Common myeloid progenitor, CD34-positive (primary cell): ENCODE results near the gene EIF3B.

ENCODE experiments used
- CTCF ChIA-PET: fragments of 350-600 bp; sonication (Branson Sonifier 250); formaldehyde crosslinking; loops from one replicate; lab custom pipeline; 2021; ENCODE audit warnings: antibody characterized with exemption; lab: Charles Lee
- POLR2A ChIA-PET: fragments of 350-600 bp; sonication (Branson Sonifier 250); formaldehyde crosslinking; loops from one replicate; lab custom pipeline; 2021; ENCODE audit warnings: antibody characterized with exemption; lab: Charles Lee
- DNase-seq, 3 donors: peaks; one replicate each; pipeline versions ENCODE4 v3.0.0 to v3.0.0-alpha.2; 2013
- H3K27ac ChIP-seq, 2 experiments: 1 replicate in 1 of 2; 2 replicates in 1 of 2; pipeline ENCODE4 v1.7.0; 2013; ENCODE audit warnings: inconsistent platforms in 2 of 2, low read length in 2 of 2, mild to moderate bottlenecking in 2 of 2, low read depth in 1 of 2, moderate library complexity in 1 of 2; ENCODE audit not compliant: severe bottlenecking in 2 of 2, insufficient read depth in 1 of 2, poor library complexity in 1 of 2
- H3K27me3 ChIP-seq, 5 experiments: replicated peaks in 2 of 5; 1 replicate in 3 of 5; 2 replicates in 2 of 5; pipeline versions ENCODE4 v1.6.1 to v1.7.0; 2013; ENCODE audit warnings: low read length in 4 of 5, mild to moderate bottlenecking in 2 of 5, moderate library complexity in 2 of 5, inconsistent platforms in 1 of 5; ENCODE audit not compliant: insufficient read depth in 5 of 5, control insufficient read depth in 4 of 5
- H3K36me3 ChIP-seq, 4 experiments: 1 replicate in 2 of 4; 2 replicates in 2 of 4; pipeline versions ENCODE4 v1.6.1 to v1.7.0; 2013; ENCODE audit warnings: low read length in 3 of 4, control low read depth in 1 of 4, mild to moderate bottlenecking in 1 of 4; ENCODE audit not compliant: control insufficient read depth in 4 of 4, insufficient read depth in 4 of 4
- H3K4me1 ChIP-seq, 4 experiments: 1 replicate in 3 of 4; 2 replicates in 1 of 4; pipeline versions ENCODE4 v1.6.1 to v1.7.1; 2013; ENCODE audit warnings: low read length in 3 of 4, mild to moderate bottlenecking in 3 of 4, control low read depth in 1 of 4, inconsistent platforms in 1 of 4, moderate library complexity in 1 of 4; ENCODE audit not compliant: control insufficient read depth in 4 of 4, insufficient read depth in 4 of 4; ENCODE audit errors: control extremely low read depth in 1 of 4
- H3K4me3 ChIP-seq, 7 experiments: 1 replicate in 4 of 7; 2 replicates in 3 of 7; pipeline versions ENCODE4 v1.5.1 to v1.7.0; 2013; ENCODE audit warnings: mild to moderate bottlenecking in 7 of 7, low read length in 6 of 7, moderate library complexity in 6 of 7, inconsistent platforms in 2 of 7, low read depth in 2 of 7, control low read depth in 1 of 7; ENCODE audit not compliant: insufficient read depth in 4 of 7, control insufficient read depth in 1 of 7; ENCODE audit errors: extremely low read depth in 1 of 7
- H3K9me3 ChIP-seq, 5 experiments: 1 replicate in 4 of 5; 2 replicates in 1 of 5; pipeline versions ENCODE4 v1.6.1 to v1.7.1; 2013; ENCODE audit warnings: low read length in 4 of 5, mild to moderate bottlenecking in 2 of 5, inconsistent platforms in 1 of 5, low read depth in 1 of 5, moderate library complexity in 1 of 5; ENCODE audit not compliant: control insufficient read depth in 4 of 5, insufficient read depth in 2 of 5; ENCODE audit errors: control extremely low read depth in 1 of 5
- WGBS: methylation state at CpG from one replicate; pipeline ENCODE4 v1.1.5; 2013; ENCODE audit not compliant: insufficient coverage; 5-methylcytosine and 5-hydroxymethylcytosine counted together

Gene EIF3B

GRCh38 chr7:2355705-2356008 is 1.0 kb downstream of the EIF3B start:
- DNase-seq, result no peak
- POLR2A ChIA-PET, result no interaction called here
- H3K36me3 ChIP-seq, result peaks cover 4 to 41% (median 12%) of the 10 kb centered on the region in 4 experiments
- H3K4me3 ChIP-seq, result peak overlapping the region; percentile 84 to 97 (median 90)
- no peaks in the 10 kb centered on the region for H3K27me3 ChIP-seq
- WGBS, result 13% methylated on average over 5 of the region's 9 CpGs
- H3K9me3 ChIP-seq, result no peaks in the 10 kb centered on the region
- peak overlapping the region; percentile 100 for H3K27ac ChIP-seq
- H3K4me1 ChIP-seq, result peaks cover 11 to 45% (median 32%) of the 10 kb centered on the region in 4 experiments
- CTCF ChIA-PET, result interaction anchor here (0.6 to 2.1 kb wide), 7 partner anchors 8 to 99 kb away, joined by 3 to 5 read pairs (median 4); no protein-coding TSS in a partner anchor

DNA sequence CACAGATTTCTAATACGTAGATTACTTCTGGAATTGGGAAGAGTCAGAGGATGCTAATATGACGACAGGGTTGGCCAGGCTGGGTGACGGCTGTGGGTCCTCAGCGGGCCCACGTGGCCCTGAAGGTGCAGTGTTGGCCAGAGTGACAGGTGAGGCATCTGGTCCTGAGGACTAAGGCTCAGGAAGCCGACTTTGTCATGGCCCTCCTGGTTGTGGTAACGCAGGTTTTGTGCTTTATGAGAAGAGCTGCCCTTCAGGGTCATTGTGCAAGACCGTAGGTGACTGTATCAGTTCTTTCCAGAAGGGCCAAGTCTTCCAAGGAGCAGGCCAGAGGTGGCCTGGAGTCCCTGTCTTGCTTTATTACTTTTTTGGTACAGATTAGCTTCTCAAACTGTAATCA is 2.5 kb downstream of the EIF3B start:
- 93% methylated on average over 8 of the region's 8 CpGs for WGBS

DNA sequence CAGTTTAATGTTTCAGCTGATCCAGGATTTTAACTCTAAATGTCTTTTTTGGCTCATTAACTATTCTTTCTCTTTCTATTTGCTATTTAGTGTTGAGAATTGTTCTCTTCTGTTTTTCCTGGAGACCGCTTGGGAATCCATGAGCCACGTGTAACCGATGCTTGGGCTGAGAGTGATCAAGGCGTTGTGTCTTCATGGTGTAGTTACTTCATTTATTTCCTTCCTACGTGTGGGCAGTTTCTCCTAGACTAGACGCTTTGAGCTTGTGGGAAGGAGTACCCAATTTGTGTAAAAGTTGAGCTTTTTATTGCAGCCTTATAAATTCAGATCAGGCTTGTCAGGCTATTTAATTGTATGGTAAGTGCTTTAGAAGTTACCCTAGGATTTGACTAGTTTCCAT is 2.9 kb downstream of the EIF3B start:
- Histone ChIP-seq H3K27ac (peak overlapping the region in 1 of 2 experiments; percentile 100), H3K9me3 (no peaks in the 10 kb centered on the region), H3K4me1 (peaks cover 11 to 45% (median 32%) of the 10 kb centered on the region in 4 experiments), H3K27me3 (no peaks in the 10 kb centered on the region), H3K4me3 (no peak overlapping the region), H3K36me3 (peaks cover 4 to 52% (median 22%) of the 10 kb centered on the region in 4 experiments)
- CTCF ChIA-PET, result interaction anchor here (0.8 to 1.4 kb wide), 4 partner anchors 8 to 1187 kb away, joined by 3 to 4 read pairs (median 4); no protein-coding TSS in a partner anchor
- no peak for DNase-seq
- POLR2A ChIA-PET, result no interaction called here
- 78% methylated on average over 3 of the region's 6 CpGs for WGBS

More for the DNA sequence above, 2.5 kb downstream of the EIF3B start:
- Histone ChIP-seq H3K36me3 (peaks cover 4 to 48% (median 18%) of the 10 kb centered on the region in 4 experiments), H3K4me1 (peaks cover 11 to 45% (median 32%) of the 10 kb centered on the region in 4 experiments), H3K27ac (peak overlapping the region in 1 of 2 experiments; percentile 100), H3K9me3 (no peaks in the 10 kb centered on the region), H3K4me3 (peak overlapping the region in 2 of 7 experiments; percentile 17 to 22), H3K27me3 (no peaks in the 10 kb centered on the region)
- DNase-seq, result no peak
- ChIA-PET POLR2A (no interaction called here), CTCF (interaction anchor here (0.8 to 1.4 kb wide), 3 partner anchors 8 to 1186 kb away, joined by 4 read pairs; no protein-coding TSS in a partner anchor)

DNA sequence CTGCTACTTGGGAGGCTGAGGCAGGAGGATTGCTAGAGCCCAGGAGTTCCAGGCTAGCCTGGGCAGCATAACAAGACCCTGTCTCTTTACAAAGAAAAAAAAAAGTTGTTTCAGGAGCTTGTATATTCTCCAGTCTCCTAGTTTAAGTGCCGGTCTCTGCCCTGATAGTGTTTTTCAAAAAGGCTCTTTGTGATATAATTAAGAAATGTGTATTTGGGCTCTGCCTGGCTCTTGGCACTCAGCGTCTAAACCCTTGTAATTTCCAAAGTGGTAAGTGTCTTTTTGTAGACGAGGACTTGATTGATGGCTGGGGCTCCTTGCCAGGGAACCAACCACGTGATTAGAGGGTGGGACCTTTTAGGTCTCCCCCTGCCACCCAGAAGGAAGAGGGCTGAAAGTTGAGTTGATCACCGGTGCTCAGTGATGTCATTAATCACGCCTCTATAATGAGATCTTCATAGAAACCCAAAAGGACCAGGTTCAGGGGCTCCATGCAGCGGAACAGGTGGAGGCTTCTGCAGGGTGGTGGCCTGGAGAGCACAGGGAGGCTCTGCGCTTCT is 4.4 kb downstream of the EIF3B start:
- POLR2A ChIA-PET, result no interaction called here
- H3K36me3 ChIP-seq, result peaks cover 4 to 65% (median 33%) of the 10 kb centered on the region in 4 experiments
- H3K27ac ChIP-seq, result peak overlapping the region in 1 of 2 experiments; percentile 15
- peaks cover 7 to 35% (median 23%) of the 10 kb centered on the region in 4 experiments for H3K4me1 ChIP-seq
- CTCF ChIA-PET, result interaction anchor here (0.7 to 1.5 kb wide), 3 partner anchors 11 to 110 kb away, joined by 3 to 7 read pairs (median 3); no protein-coding TSS in a partner anchor
- H3K9me3 ChIP-seq, result no peaks in the 10 kb centered on the region
- H3K4me3 ChIP-seq, result no peak overlapping the region
- H3K27me3 ChIP-seq, result no peaks in the 10 kb centered on the region
- 68% methylated on average over 7 of the region's 8 CpGs for WGBS
- peak in 2 of 3 donors; percentile 26 to 37 for DNase-seq

GRCh38 chr7:2359610-2360009 is 5.0 kb downstream of the EIF3B start:
- Histone ChIP-seq H3K27me3 (no peaks in the 10 kb centered on the region), H3K9me3 (no peaks in the 10 kb centered on the region), H3K4me3 (no peak overlapping the region), H3K36me3 (peaks cover 4 to 71% (median 38%) of the 10 kb centered on the region in 4 experiments), H3K4me1 (peaks cover 7 to 35% (median 23%) of the 10 kb centered on the region in 4 experiments), H3K27ac (no peak overlapping the region)
- 99% methylated on average over 7 of the region's 11 CpGs for WGBS
- no peak for DNase-seq
- POLR2A ChIA-PET, result no interaction called here
- CTCF ChIA-PET, result interaction anchor here (1.5 kb wide), 1 partner anchor 110 kb away, joined by 7 read pairs; no protein-coding TSS in a partner anchor

- Histone ChIP-seq H3K36me3 (peaks cover 4 to 82% (median 46%) of the 10 kb centered on the region in 4 experiments), H3K9me3 (no peaks in the 10 kb centered on the region), H3K4me1 (peaks cover 5 to 29% (median 17%) of the 10 kb centered on the region in 4 experiments), H3K27me3 (no peaks in the 10 kb centered on the region), H3K4me3 (no peak overlapping the region), H3K27ac (no peak overlapping the region)
- WGBS, result 92% methylated on average over 2 of the region's 6 CpGs
- POLR2A ChIA-PET, result no interaction called here
- DNase-seq, result no peak
- CTCF ChIA-PET, result interaction anchor here (1.5 kb wide), 1 partner anchor 48 kb away, joined by 3 read pairs; no protein-coding TSS in a partner anchor
Observed at GRCh38 chr7:2360796-2361195, 6.2 kb downstream of the EIF3B start.
